ENCODE measurements around the gene GRM5.
"Not testable (repeated sequence)": the region's sequence is repeated elsewhere in the genome, so short reads cannot be mapped to it uniquely, and the experiment has no call there.

Gene GRM5

GRCh38 chr11:89065651-89066201, at the start of gene GRM5:
TSS of gene GRM5 (minus strand) at chr11:89065982. CDS start at chr11:89047872, 18,110 bp downstream.
- DNase-seq = not testable (repeated sequence)

GRCh38 chr11:89097956-89098355, 32.2 kb upstream of the GRM5 start:
- not testable (repeated sequence) for DNase-seq

- DNase-seq = not testable (repeated sequence)
Measured at GRCh38 chr11:89093806-89094205, 28.0 kb upstream of the GRM5 start.

- DNase-seq = not testable (repeated sequence)
Measured at GRCh38 chr11:89084951-89085350, 19.2 kb upstream of the GRM5 start.

GRCh38 chr11:89070911-89071310, 5.1 kb upstream of the GRM5 start:
- not testable (repeated sequence) for DNase-seq

- no peak for DNase-seq
Measured at GRCh38 chr11:89067264-89067663, 1.5 kb upstream of the GRM5 start.

GRCh38 chr11:89065066-89065465, 716 bp downstream of the GRM5 start:
- DNase-seq = no peak

GRCh38 chr11:89063481-89063951, 2.3 kb downstream of the GRM5 start:
- not testable (repeated sequence) for DNase-seq

- not testable (repeated sequence) for DNase-seq
Measured at GRCh38 chr11:89062771-89063298, 2.9 kb downstream of the GRM5 start.

- not testable (repeated sequence) for DNase-seq
Measured at GRCh38 chr11:89061839-89062238, 3.9 kb downstream of the GRM5 start.

GRCh38 chr11:89057406-89057805, 8.4 kb downstream of the GRM5 start:
- not testable (repeated sequence) for DNase-seq

GRCh38 chr11:89052220-89052619, 13.6 kb downstream of the GRM5 start:
- DNase-seq = no peak

- DNase-seq = not testable (repeated sequence)
Measured at GRCh38 chr11:89047159-89047558, 18.6 kb downstream of the GRM5 start.

GRCh38 chr11:89043861-89044588, 21.8 kb downstream of the GRM5 start:
- DNase-seq = not testable (repeated sequence)

- DNase-seq = not testable (repeated sequence)
Measured at GRCh38 chr11:89029671-89030070, 36.1 kb downstream of the GRM5 start.

- no peak for DNase-seq
Measured at GRCh38 chr11:89021339-89021738, 44.4 kb downstream of the GRM5 start.

- DNase-seq = not testable (repeated sequence)
Measured at GRCh38 chr11:89019827-89020547, 45.8 kb downstream of the GRM5 start.

GRCh38 chr11:89016214-89016613, 49.6 kb downstream of the GRM5 start:
- no peak for DNase-seq

- no peak for DNase-seq
Measured at GRCh38 chr11:89015614-89016013, 50.2 kb downstream of the GRM5 start.

- DNase-seq = not testable (repeated sequence)
Measured at GRCh38 chr11:89000852-89001251, 64.9 kb downstream of the GRM5 start.

- DNase-seq = no peak
Measured at GRCh38 chr11:88979641-88980040, 86.1 kb downstream of the GRM5 start.

GRCh38 chr11:88978992-88979391, 86.8 kb downstream of the GRM5 start:
- not testable (repeated sequence) for DNase-seq

GRCh38 chr11:88975441-88975840, 90.3 kb downstream of the GRM5 start:
- not testable (repeated sequence) for DNase-seq
